Heart left ventricle (tissue), 16 donors: ENCODE results near the gene MAPK10. TPM values are rescaled to one million over a fixed set of nuclear protein-coding genes. Genes with fewer than 3 reads are reported as not detected.

ENCODE experiments used
- ATAC-seq, 4 donors: fragments of 200-7000 bp; cut with Tn5 transposase; one replicate each; pipeline ENCODE4 v1.9.1; 2020 to 2022; ENCODE audit warnings: moderate library complexity in 4 of 4, mild to moderate bottlenecking in 3 of 4, moderate number of reproducible peaks in 1 of 4
- DNase-seq, 5 donors: peaks; one replicate each; pipeline ENCODE4 v3.0.0-alpha.2; 2020
- H3K27ac ChIP-seq, 12 donors: fragments of 200-600 bp; sonication (generic) in 4 of 12; one replicate each; pipeline versions ENCODE4 v1.5.0 to v1.8.0; 2016 to 2022; ENCODE audit warnings: mild to moderate bottlenecking in 2 of 12
- H3K27me3 ChIP-seq, 9 donors: fragments of 200-600 bp; sonication (generic) in 2 of 9; one replicate each; pipeline versions ENCODE4 v1.5.1 to v1.8.0; 2016 to 2022; ENCODE audit warnings: mild to moderate bottlenecking in 3 of 9
- H3K36me3 ChIP-seq, 9 donors: fragments of 200-600 bp; sonication (generic) in 2 of 9; one replicate each; pipeline versions ENCODE4 v1.5.0 to v1.8.0; 2018 to 2022; ENCODE audit warnings: mild to moderate bottlenecking in 2 of 9
- H3K4me1 ChIP-seq, 12 donors: fragments of 200-600 bp; sonication (generic) in 4 of 12; one replicate each; pipeline versions ENCODE4 v1.5.0 to v1.8.0; 2016 to 2022; ENCODE audit warnings: mild to moderate bottlenecking in 3 of 12
- H3K4me3 ChIP-seq, 12 donors: fragments of 200-600 bp; sonication (generic) in 4 of 12; one replicate each; pipeline versions ENCODE4 v1.5.0 to v1.8.0; 2017 to 2022; ENCODE audit warnings: mild to moderate bottlenecking in 9 of 12, moderate library complexity in 4 of 12
- H3K9me3 ChIP-seq, 12 donors: fragments of 200-600 bp; sonication (generic) in 4 of 12; one replicate each; pipeline versions ENCODE4 v1.5.0 to v1.8.0; 2016 to 2022; ENCODE audit warnings: mild to moderate bottlenecking in 1 of 12
- CTCF ChIP-seq, 12 donors: fragments of 200-600 bp; sonication (generic) in 4 of 12; IDR thresholded peaks; one replicate each; pipeline versions ENCODE4 v1.5.0 to v1.8.0; 2018 to 2022; ENCODE audit warnings: antibody characterized with exemption in 12 of 12, mild to moderate bottlenecking in 5 of 12
- POLR2A ChIP-seq, 2 donors: fragments of 450-650 bp; IDR thresholded peaks; one replicate each; pipeline ENCODE4 v1.6.1; 2017; ENCODE audit warnings: antibody characterized with exemption in 2 of 2, mild to moderate bottlenecking in 2 of 2, moderate library complexity in 2 of 2
- WGBS, 4 donors: extraction: QIAGEN DNeasy Blood & Tissue Kit in 2 of 4; methylation state at CpG; one replicate each; pipeline versions ENCODE4 v1.1.5 to v1.1.7; 2013 to 2018; 5-methylcytosine and 5-hydroxymethylcytosine counted together
- intact Hi-C, 10 donors: fragments of 100-400 bp; cut with DNase I; formaldehyde crosslinking; loops; one replicate each; pipeline versions ENCODE4 v1.11.1 to v1.14.2; 2022
- polyA plus RNA-seq, 2 donors: library from polyadenylated mRNA; stranded (reverse); fragments of 200-250 nt; gene quantifications; one replicate each; pipeline ENCODE4 v1.2.3, GENCODE V29; 2013
- total RNA-seq, 9 donors: library from RNA; depleted of rRNA in 2 of 9; stranded (reverse); fragments of >200 nt in 2 of 9; fragmentation: NEBNext Ultra II Directional in 3 of 9; extraction: Animal tissue kit (Norgen Biotek cat#: 25700) in 3 of 9; gene quantifications; one replicate each; pipeline versions ENCODE4 v1.1.0 to v1.2.4, GENCODE V29; 2016 to 2023
- donor health status: ischemic (EF 13 %, LVEDD 7.1; RV severe dilation, severe dysfunction).
- donor health status: healthy with polysubstance abuse.
- donor health status: DM: no; HTN: yes; CAD: no.
- donor health status: DM: no; HTN: no; CAD: no.
- donor health status: ischemic (EF 25% LVEDD 6.9; RV normal size, moderate dysfunction).
- donor health status: ischemic (EF 25% LVEDD 5.7; RV mildly dilated, moderate dysfunction).
- donor health status: healthy.
- donor health status: DM: yes; HTN: yes; CAD: no.
- donor health status: ischemic (EF 35%, LVEDD 5.7; RV mildly dilated, moderate dysfunction).
- donor health status: nonischemic (EF 11% LVEDD 7.7; RV severe dilation, severe dysfunction).
- donor health status: DM: yes; HTN: yes; CAD: no.
- donor health status: PGD.
- donor health status: ischemic (EF 29% LVEDD 5.4; RV normal size, mild dysfunction).
- donor health status: nonischemic (EF 23%, LVEDD 6.1; RV moderate dilation, normal function).

The MAPK10 gene
- total and polyA plus RNA-seq, 11 donors, result 0.87 to 14.1 (median 2.7) TPM

- ATAC-seq, result no peak
- WGBS, 4 donors, result 93 to 97% (median 95%) methylated on average over 4 of the region's 4 CpGs
- TF ChIP-seq POLR2A (IDR thresholded peaks at IDR 0.05) (no peak), CTCF (IDR thresholded peaks at IDR 0.05) (no peak)
Observed at GRCh38 chr4:86159216-86159615, 200.6 kb downstream of the MAPK10 start.

GRCh38 chr4:86156531-86156930, 203.3 kb downstream of the MAPK10 start:
- DNase-seq (no peak), ATAC-seq (no peak)
- Histone ChIP-seq H3K4me3 (no peak overlapping the region), H3K9me3 (no peaks in the 10 kb centered on the region), H3K27me3 (no peaks in the 10 kb centered on the region), H3K36me3 (no peaks in the 10 kb centered on the region), H3K4me1 (no peaks in the 10 kb centered on the region), H3K27ac (no peak overlapping the region)
- TF ChIP-seq CTCF (IDR thresholded peaks at IDR 0.05) (no peak), POLR2A (IDR thresholded peaks at IDR 0.05) (no peak)
- 60 to 85% (median 75%) methylated on average over 2 of the region's 2 CpGs for WGBS, 4 donors
- intact Hi-C loops, result no loop called here

More at GRCh38 chr4:86159216-86159615, 200.6 kb downstream of the MAPK10 start:
- no peaks in the 10 kb centered on the region for H3K27me3 ChIP-seq
- no peaks in the 10 kb centered on the region for H3K36me3 ChIP-seq
- intact Hi-C loops, result no loop called here
- no peak overlapping the region for H3K27ac ChIP-seq
- H3K9me3 ChIP-seq, result no peaks in the 10 kb centered on the region
- no peak overlapping the region for H3K4me3 ChIP-seq
- no peaks in the 10 kb centered on the region for H3K4me1 ChIP-seq
- DNase-seq, result no peak

- TF ChIP-seq POLR2A (IDR thresholded peaks at IDR 0.05) (no peak), CTCF (IDR thresholded peaks at IDR 0.05) (no peak)
- Histone ChIP-seq H3K27me3 (no peaks in the 10 kb centered on the region), H3K4me3 (no peak overlapping the region), H3K9me3 (no peaks in the 10 kb centered on the region), H3K27ac (no peak overlapping the region), H3K36me3 (no peaks in the 10 kb centered on the region), H3K4me1 (no peaks in the 10 kb centered on the region)
- ATAC-seq, result no peak
- DNase-seq, result no peak
- WGBS, 4 donors, result 87 to 91% (median 88%) methylated on average over 4 of the region's 4 CpGs
- intact Hi-C loops, result no loop called here
Observed at GRCh38 chr4:86155766-86156165, 204.1 kb downstream of the MAPK10 start.

GRCh38 chr4:86152454-86152853, 207.4 kb downstream of the MAPK10 start:
- no peaks in the 10 kb centered on the region for H3K9me3 ChIP-seq
- ATAC-seq, result no peak
- H3K27me3 ChIP-seq, result no peaks in the 10 kb centered on the region
- no peak for TF ChIP-seq CTCF (IDR thresholded peaks at IDR 0.05)
- no peak for TF ChIP-seq POLR2A (IDR thresholded peaks at IDR 0.05)
- H3K27ac ChIP-seq, result no peak overlapping the region
- intact Hi-C loops, result no loop called here
- no peaks in the 10 kb centered on the region for H3K36me3 ChIP-seq
- H3K4me1 ChIP-seq, result no peaks in the 10 kb centered on the region
- WGBS, 4 donors, result 64 to 75% (median 71%) methylated on average over 2 of the region's 2 CpGs
- no peak overlapping the region for H3K4me3 ChIP-seq
- no peak for DNase-seq
